HG02840 (cell line): Measurements from ENCODE around the gene OR4D9.

Experiments
- ATAC-seq: cut with Tn5 transposase; IDR thresholded peaks from one replicate; pipeline ENCODE4 v1.9.1; 2021; ENCODE audit warnings: mild to moderate bottlenecking, moderate library complexity, moderate number of reproducible peaks; ENCODE audit not compliant: unreplicated experiment, low FRiP score

The OR4D9 gene

GRCh38 chr11:59550368-59550841 lies 39.1 kb downstream of the OR4D9 start:
- ATAC-seq = peak; percentile 93

GRCh38 chr11:59550842-59551658 lies 39.7 kb downstream of the OR4D9 start:
- ATAC-seq = peak; percentile 31

- ATAC-seq = no peak
These were observed 40.6 kb downstream of the OR4D9 start for GRCh38 chr11:59551659-59552521.

GRCh38 chr11:59552844-59553243 lies 41.5 kb downstream of the OR4D9 start:
- ATAC-seq = no peak

- no peak for ATAC-seq
These were observed 42.0 kb downstream of the OR4D9 start for GRCh38 chr11:59553323-59553722.

GRCh38 chr11:59555601-59556114 lies 44.3 kb downstream of the OR4D9 start:
- no peak for ATAC-seq

- no peak for ATAC-seq
These were observed 45.0 kb downstream of the OR4D9 start for GRCh38 chr11:59556115-59556916.

- ATAC-seq = peak; percentile 2
These were observed 45.6 kb downstream of the OR4D9 start for GRCh38 chr11:59556917-59557348.

GRCh38 chr11:59558270-59558643 lies 46.9 kb downstream of the OR4D9 start:
- ATAC-seq = no peak

GRCh38 chr11:59559886-59560285 lies 48.5 kb downstream of the OR4D9 start:
- no peak for ATAC-seq

- ATAC-seq = peak; percentile 36
These were observed 49.0 kb downstream of the OR4D9 start for GRCh38 chr11:59560290-59560701.

GRCh38 chr11:59560702-59561473 lies 49.5 kb downstream of the OR4D9 start:
- ATAC-seq = peak; percentile 39

- ATAC-seq = no peak
These were observed 51.0 kb downstream of the OR4D9 start for GRCh38 chr11:59562292-59562691.
